Cardiac muscle cell (in vitro differentiated cells and primary cell): ENCODE results near the gene PPP1R15B. TPM values are rescaled to one million over a fixed set of nuclear protein-coding genes. Genes with fewer than 3 reads are reported as not detected.

ENCODE experiments used
- DNase-seq, 2 donors: peaks; one replicate each; pipeline versions ENCODE4 v3.0.0 to v3.0.0-alpha.2; 2010 to 2017; ENCODE audit warnings: low read depth in 1 of 2, low spot score in 1 of 2
- H3K27ac ChIP-seq: fragments of 200-600 bp; sonication (generic); 2 replicates; pipeline ENCODE4 v1.5.1; 2016
- H3K27me3 ChIP-seq: fragments of 200-600 bp; sonication (generic); 2 replicates; pipeline ENCODE4 v1.6.0; 2016; ENCODE audit warnings: control low read depth
- H3K36me3 ChIP-seq: fragments of 200-600 bp; sonication (generic); 2 replicates; pipeline ENCODE4 v1.5.1; 2016; ENCODE audit warnings: control low read depth
- H3K4me1 ChIP-seq: fragments of 200-600 bp; sonication (generic); 2 replicates; pipeline ENCODE4 v1.8.1; 2017; ENCODE audit warnings: low read depth, mild to moderate bottlenecking, mixed run types
- H3K4me3 ChIP-seq: fragments of 200-600 bp; sonication (generic); 2 replicates; pipeline ENCODE4 v1.5.1; 2016; ENCODE audit warnings: mild to moderate bottlenecking
- H3K9me3 ChIP-seq: fragments of 200-600 bp; sonication (generic); 2 replicates; pipeline ENCODE4 v1.5.1; 2017; ENCODE audit warnings: low read depth, mild to moderate bottlenecking, control low read depth
- CTCF ChIP-seq: IDR thresholded peaks from 2 replicates; pipeline ENCODE4 v1.5.1; 2012; ENCODE audit warnings: low read depth, mild to moderate bottlenecking, low read length
- polyA plus RNA-seq: library from polyadenylated mRNA; unstranded; fragments of >200 nt; fragmentation: Nextera tagmentation; extraction: Ambion mirVana; gene quantifications from 2 replicates; pipeline ENCODE4 v1.2.1, GENCODE V29; 2016
- total RNA-seq: library from RNA; depleted of rRNA; stranded (reverse); fragments of >200 nt; gene quantifications from 2 replicates; pipeline ENCODE4 v1.2.3, GENCODE V29; 2016

PPP1R15B gene
- total and polyA plus RNA-seq, 2 experiments from 2014 or later = 19.8 to 24.9 TPM

GRCh38 chr1:204409836-204410687 is 1.6 kb downstream of the PPP1R15B start:
- Histone ChIP-seq H3K4me1 (peaks cover 10% of the 10 kb centered on the region), H3K9me3 (no peaks in the 10 kb centered on the region), H3K36me3 (peaks cover 11% of the 10 kb centered on the region), H3K27ac (peak overlapping the region; percentile 95), H3K27me3 (no peaks in the 10 kb centered on the region), H3K4me3 (peak overlapping the region; percentile 78)
- no peak for DNase-seq
- TF ChIP-seq CTCF = no peak

- no peak for TF ChIP-seq CTCF
- Histone ChIP-seq H3K4me3 (peak overlapping the region; percentile 78), H3K27ac (peak overlapping the region; percentile 95), H3K9me3 (no peaks in the 10 kb centered on the region), H3K4me1 (peaks cover 10% of the 10 kb centered on the region), H3K27me3 (no peaks in the 10 kb centered on the region), H3K36me3 (peaks cover 18% of the 10 kb centered on the region)
- DNase-seq = peak in 1 of 2 donors; percentile 41
Observed at GRCh38 chr1:204409123-204409522, 2.5 kb downstream of the PPP1R15B start.

- Histone ChIP-seq H3K27ac (peak overlapping the region; percentile 95), H3K9me3 (no peaks in the 10 kb centered on the region), H3K4me1 (peaks cover 10% of the 10 kb centered on the region), H3K36me3 (peaks cover 18% of the 10 kb centered on the region), H3K4me3 (peak overlapping the region; percentile 78), H3K27me3 (no peaks in the 10 kb centered on the region)
- DNase-seq = no peak
- TF ChIP-seq CTCF = no peak
Observed at GRCh38 chr1:204408602-204409001, 3.0 kb downstream of the PPP1R15B start.

GRCh38 chr1:204408074-204408507 is 3.5 kb downstream of the PPP1R15B start:
- Histone ChIP-seq H3K27me3 (no peaks in the 10 kb centered on the region), H3K4me1 (peaks cover 10% of the 10 kb centered on the region), H3K9me3 (no peaks in the 10 kb centered on the region), H3K36me3 (peaks cover 22% of the 10 kb centered on the region), H3K27ac (no peak overlapping the region), H3K4me3 (peak overlapping the region; percentile 78)
- TF ChIP-seq CTCF = no peak
- DNase-seq = peak; percentile 69 to 86

GRCh38 chr1:204407295-204407971 is 4.2 kb downstream of the PPP1R15B start:
- H3K4me1 ChIP-seq = peaks cover 10% of the 10 kb centered on the region

More at GRCh38 chr1:204407295-204407971, 4.2 kb downstream of the PPP1R15B start:
- no peak for TF ChIP-seq CTCF
- Histone ChIP-seq H3K36me3 (peaks cover 24% of the 10 kb centered on the region), H3K4me3 (peak overlapping the region; percentile 78), H3K27ac (no peak overlapping the region), H3K27me3 (no peaks in the 10 kb centered on the region), H3K9me3 (no peaks in the 10 kb centered on the region)
- no peak for DNase-seq
